Stimulated activated CD4-positive, alpha-beta T cell treated with anti-CD3 and anti-CD28 coated beads, Interleukin-2, amount 100 ng/mL, for 4 hours (primary cell): Measurements from ENCODE around the gene TARDBP.
"Not testable (repeated sequence)": the region's sequence is repeated elsewhere in the genome, so short reads cannot be mapped to it uniquely, and the experiment has no call there.

Source experiments
- DNase-seq: peaks from one replicate; pipeline ENCODE4 v3.0.0-alpha.2; 2020; ENCODE audit warnings: low read depth

Gene TARDBP

GRCh38 chr1:11012260-11013159 lies at the start of gene TARDBP:
Gene TARDBP (plus strand): TSS chr1:11012654. CDS start chr1:11013728, 1,074 bp downstream.
- peak; percentile 85 for DNase-seq

GRCh38 chr1:10965546-10966226 lies 46.8 kb upstream of the TARDBP start:
- no peak for DNase-seq

GRCh38 chr1:10967090-10967489 lies 45.4 kb upstream of the TARDBP start:
- no peak for DNase-seq

- DNase-seq: no peak
Measured at GRCh38 chr1:10968411-10968826, 44.0 kb upstream of the TARDBP start.

GRCh38 chr1:10969267-10969970 lies 43.0 kb upstream of the TARDBP start:
- no peak for DNase-seq

- DNase-seq: no peak
Measured at GRCh38 chr1:10969971-10970332, 42.5 kb upstream of the TARDBP start.

- no peak for DNase-seq
Measured at GRCh38 chr1:10973552-10973951, 38.9 kb upstream of the TARDBP start.

- no peak for DNase-seq
Measured at GRCh38 chr1:10973956-10974881, 38.2 kb upstream of the TARDBP start.

- DNase-seq: no peak
Measured at GRCh38 chr1:10975567-10976326, 36.7 kb upstream of the TARDBP start.

- no peak for DNase-seq
Measured at GRCh38 chr1:10978719-10979118, 33.7 kb upstream of the TARDBP start.

- no peak for DNase-seq
Measured at GRCh38 chr1:10979483-10979920, 33.0 kb upstream of the TARDBP start.

- no peak for DNase-seq
Measured at GRCh38 chr1:10980094-10980577, 32.3 kb upstream of the TARDBP start.

- no peak for DNase-seq
Measured at GRCh38 chr1:10980841-10981727, 31.4 kb upstream of the TARDBP start.

- DNase-seq: no peak
Measured at GRCh38 chr1:10986525-10986890, 25.9 kb upstream of the TARDBP start.

- DNase-seq: no peak
Measured at GRCh38 chr1:10987840-10988417, 24.5 kb upstream of the TARDBP start.

GRCh38 chr1:10989095-10989494 lies 23.4 kb upstream of the TARDBP start:
- DNase-seq: no peak

- not testable (repeated sequence) for DNase-seq
Measured at GRCh38 chr1:10989920-10990516, 22.4 kb upstream of the TARDBP start.

- DNase-seq: no peak
Measured at GRCh38 chr1:10990828-10991227, 21.6 kb upstream of the TARDBP start.

GRCh38 chr1:10992004-10992403 lies 20.4 kb upstream of the TARDBP start:
- DNase-seq: not testable (repeated sequence)
